Activated naive CD4-positive, alpha-beta T cell treated with anti-CD3 and anti-CD28 coated beads, Interleukin-2, amount 10 ng/mL, durations not matched to agents 7 days and 5 days (primary cell): Measurements from ENCODE around the gene CDH13.

Experiments
- CTCF ChIA-PET: fragments of 350-600 bp; sonication (Branson Sonifier 250); formaldehyde crosslinking; loops from one replicate; lab custom pipeline; 2021; ENCODE audit warnings: antibody characterized with exemption; lab: Charles Lee
- DNase-seq: peaks from one replicate; pipeline ENCODE4 v3.0.0-alpha.2; 2020
- H3K27ac Mint-ChIP-seq: one replicate; pipeline ENCODE4 v1.8.0; 2021; ENCODE audit warnings: mild to moderate bottlenecking, moderate library complexity, mixed read lengths
- H3K27me3 Mint-ChIP-seq: one replicate; pipeline ENCODE4 v1.8.0; 2021; ENCODE audit warnings: mild to moderate bottlenecking, mixed read lengths
- H3K36me3 Mint-ChIP-seq: one replicate; pipeline ENCODE4 v1.8.0; 2021; ENCODE audit warnings: mixed read lengths
- H3K4me1 Mint-ChIP-seq: one replicate; pipeline ENCODE4 v1.8.0; 2021; ENCODE audit warnings: mixed read lengths
- H3K4me3 Mint-ChIP-seq: one replicate; pipeline ENCODE4 v1.8.0; 2021; ENCODE audit warnings: mild to moderate bottlenecking, moderate library complexity, mixed read lengths
- H3K9me3 Mint-ChIP-seq: one replicate; pipeline ENCODE4 v1.8.0; 2021; ENCODE audit warnings: mixed read lengths

The CDH13 gene

DNA sequence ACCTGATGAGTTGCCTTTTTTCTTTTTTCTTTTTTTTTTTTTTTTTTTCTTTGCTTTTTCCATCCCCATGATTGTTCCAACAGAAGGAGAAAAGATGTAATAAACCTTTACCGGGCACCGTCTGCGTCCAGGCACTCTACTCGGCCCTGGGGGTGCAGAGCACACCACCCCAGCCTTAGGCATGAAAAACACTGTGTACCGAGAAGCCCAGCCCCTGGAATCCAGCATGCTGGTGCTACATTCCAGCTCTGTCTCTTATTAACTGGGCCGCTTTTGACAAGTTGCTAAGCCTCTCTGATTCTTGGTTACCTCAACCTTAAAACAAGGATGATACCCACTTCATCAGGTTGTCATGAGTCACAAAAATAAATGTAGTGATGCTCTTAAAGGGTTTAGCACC is 1117.0 kb downstream of the CDH13 start:
- no peak overlapping the region for H3K27ac Mint-ChIP-seq
- CTCF ChIA-PET = no interaction called here

DNA sequence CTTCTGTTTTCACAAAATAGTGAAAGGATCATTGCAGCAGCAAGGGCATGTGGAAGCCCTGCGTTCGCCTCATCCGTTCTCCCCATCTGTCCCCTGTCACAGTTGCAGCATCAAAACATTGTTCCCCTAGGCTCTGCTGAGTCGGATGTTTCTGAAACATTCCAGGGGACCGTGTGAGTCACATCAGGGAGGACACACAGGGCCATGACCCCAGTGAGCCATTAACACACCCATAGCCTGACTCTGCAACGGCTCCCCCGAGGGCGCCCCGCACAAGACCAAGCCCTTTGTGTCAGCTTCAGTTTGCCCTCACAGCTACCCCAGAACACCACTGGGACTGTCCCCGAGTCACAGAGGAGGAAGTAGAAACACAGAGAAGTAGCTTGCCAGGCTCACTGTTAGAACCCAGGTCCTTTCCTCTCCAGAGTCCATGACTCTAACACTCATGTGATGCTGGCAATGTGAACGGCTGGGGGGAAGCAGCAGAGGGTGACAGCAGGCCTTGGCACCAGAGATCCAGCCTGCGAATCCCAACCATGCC is 1117.7 kb downstream of the CDH13 start:
- Mint-ChIP-seq H3K27me3 (no peaks in the 10 kb centered on the region), H3K36me3 (no peaks in the 10 kb centered on the region), H3K4me1 (no peaks in the 10 kb centered on the region), H3K27ac (no peak overlapping the region), H3K9me3 (no peaks in the 10 kb centered on the region), H3K4me3 (no peak overlapping the region)
- CTCF ChIA-PET = no interaction called here
- DNase-seq = no peak

More for the DNA sequence above, 1117.0 kb downstream of the CDH13 start:
- no peak for DNase-seq
- Mint-ChIP-seq H3K27me3 (no peaks in the 10 kb centered on the region), H3K9me3 (no peaks in the 10 kb centered on the region), H3K4me3 (no peak overlapping the region), H3K36me3 (no peaks in the 10 kb centered on the region), H3K4me1 (no peaks in the 10 kb centered on the region)

DNA sequence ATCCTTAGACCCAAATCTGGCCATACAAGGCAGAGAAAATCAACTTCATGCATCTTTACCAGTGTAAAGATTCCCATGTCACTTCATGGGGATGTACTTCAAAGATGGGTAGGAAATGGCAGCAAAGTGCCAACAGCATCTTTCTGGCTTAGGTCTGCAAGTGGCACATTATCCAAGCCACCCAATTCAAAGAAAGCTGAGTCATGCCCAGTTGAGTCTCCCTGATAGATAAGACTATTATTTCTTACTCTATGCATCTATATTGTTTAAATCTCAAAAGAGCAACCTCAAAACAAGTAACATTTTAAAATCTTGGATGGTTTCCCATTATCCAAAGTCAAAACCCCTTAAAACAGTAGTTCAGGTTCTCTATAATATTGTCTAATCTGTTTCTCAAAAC is 1119.8 kb downstream of the CDH13 start:
- H3K36me3 Mint-ChIP-seq = no peaks in the 10 kb centered on the region
- DNase-seq = no peak

DNA sequence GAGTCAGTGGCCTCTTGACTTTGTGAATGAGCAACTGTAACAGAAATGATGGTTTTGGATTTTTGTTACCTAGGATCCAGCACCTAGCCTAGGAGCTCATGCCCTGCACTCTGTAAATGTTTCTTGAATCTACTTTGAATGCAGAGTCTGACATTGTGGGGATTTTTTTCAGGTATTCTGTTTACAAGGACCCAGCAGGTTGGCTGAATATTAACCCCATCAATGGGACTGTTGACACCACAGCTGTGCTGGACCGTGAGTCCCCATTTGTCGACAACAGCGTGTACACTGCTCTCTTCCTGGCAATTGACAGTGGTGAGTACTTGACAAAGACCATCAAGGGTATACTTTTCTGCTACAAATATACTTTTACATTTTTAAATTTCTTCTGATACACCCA is 1121.2 kb downstream of the CDH13 start:
- Mint-ChIP-seq H3K27me3 (no peaks in the 10 kb centered on the region), H3K36me3 (no peaks in the 10 kb centered on the region), H3K4me1 (no peaks in the 10 kb centered on the region), H3K9me3 (no peaks in the 10 kb centered on the region), H3K4me3 (no peak overlapping the region), H3K27ac (no peak overlapping the region)
- CTCF ChIA-PET = no interaction called here
- no peak for DNase-seq

More for the DNA sequence above, 1119.8 kb downstream of the CDH13 start:
- no peaks in the 10 kb centered on the region for H3K9me3 Mint-ChIP-seq
- no peaks in the 10 kb centered on the region for H3K4me1 Mint-ChIP-seq
- CTCF ChIA-PET = no interaction called here
- H3K27ac Mint-ChIP-seq = no peak overlapping the region
- H3K4me3 Mint-ChIP-seq = no peak overlapping the region
- H3K27me3 Mint-ChIP-seq = no peaks in the 10 kb centered on the region

DNA sequence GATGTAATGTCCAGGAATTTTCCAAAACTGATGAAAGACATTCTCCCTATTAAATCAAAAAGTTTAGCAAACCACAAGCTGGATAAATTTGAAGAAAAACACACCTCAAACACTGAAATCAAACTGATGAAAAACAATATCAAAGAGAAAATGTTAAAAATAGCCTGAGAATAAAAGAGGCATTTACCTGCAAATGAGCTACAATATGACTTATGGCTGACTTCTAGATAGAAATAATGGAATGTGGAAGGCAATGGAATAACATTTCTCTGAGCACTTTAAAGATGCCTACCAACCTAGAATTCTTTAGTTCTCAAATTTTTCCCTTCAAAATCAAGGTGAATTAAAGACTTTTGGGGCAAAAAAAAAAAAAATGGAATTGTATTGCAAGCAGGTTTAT is 1128.6 kb downstream of the CDH13 start:
- no peak for DNase-seq
- CTCF ChIA-PET = no interaction called here

DNA sequence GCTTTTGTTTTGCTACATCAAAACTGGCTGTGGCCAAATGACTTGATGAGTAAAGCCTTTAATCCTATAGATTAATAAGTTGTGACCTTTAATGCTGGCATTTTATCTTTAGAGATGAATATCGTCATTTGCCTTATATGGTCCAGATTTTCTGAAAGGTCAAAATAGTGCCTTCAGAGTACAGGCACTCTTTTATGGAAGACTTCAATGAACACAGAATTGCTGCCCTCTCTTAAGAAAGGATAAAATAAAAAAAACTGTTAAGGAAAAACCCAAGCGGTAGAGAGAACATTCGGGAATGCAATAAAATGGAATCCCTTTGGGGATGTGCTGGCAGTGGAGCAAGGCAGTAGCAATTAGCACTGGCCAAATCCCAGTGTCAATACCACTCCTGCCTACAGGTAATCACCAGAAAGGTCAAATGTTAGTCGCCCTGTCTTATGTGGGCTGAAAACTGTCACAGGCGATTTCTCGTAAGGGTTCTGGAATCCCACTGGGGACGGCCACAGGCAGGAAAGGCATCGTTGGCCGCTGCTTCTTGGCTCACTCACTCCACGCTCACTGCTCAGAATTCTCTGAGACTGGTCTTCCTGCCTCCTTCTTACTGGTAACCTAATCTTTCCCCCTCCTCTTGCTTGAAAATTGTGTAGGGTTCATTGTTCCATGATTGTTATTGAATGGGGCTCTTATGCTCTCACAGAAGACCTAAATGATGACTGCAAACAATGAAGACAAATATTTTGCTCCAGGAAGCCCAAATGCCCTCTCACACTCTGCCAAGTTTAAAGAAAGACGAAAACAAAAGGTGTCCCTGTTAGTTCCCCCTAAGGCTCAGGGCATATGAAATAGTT is 1135.6 kb downstream of the CDH13 start:
- Mint-ChIP-seq H3K9me3 (no peaks in the 10 kb centered on the region), H3K36me3 (no peaks in the 10 kb centered on the region), H3K4me1 (no peaks in the 10 kb centered on the region), H3K27me3 (no peaks in the 10 kb centered on the region), H3K27ac (no peak overlapping the region), H3K4me3 (no peak overlapping the region)
- no peak for DNase-seq
- CTCF ChIA-PET = no interaction called here

More for the DNA sequence above, 1128.6 kb downstream of the CDH13 start:
- H3K4me3 Mint-ChIP-seq = no peak overlapping the region
- H3K9me3 Mint-ChIP-seq = no peaks in the 10 kb centered on the region
- no peak overlapping the region for H3K27ac Mint-ChIP-seq
- H3K27me3 Mint-ChIP-seq = no peaks in the 10 kb centered on the region
- H3K4me1 Mint-ChIP-seq = no peaks in the 10 kb centered on the region
- H3K36me3 Mint-ChIP-seq = no peaks in the 10 kb centered on the region

DNA sequence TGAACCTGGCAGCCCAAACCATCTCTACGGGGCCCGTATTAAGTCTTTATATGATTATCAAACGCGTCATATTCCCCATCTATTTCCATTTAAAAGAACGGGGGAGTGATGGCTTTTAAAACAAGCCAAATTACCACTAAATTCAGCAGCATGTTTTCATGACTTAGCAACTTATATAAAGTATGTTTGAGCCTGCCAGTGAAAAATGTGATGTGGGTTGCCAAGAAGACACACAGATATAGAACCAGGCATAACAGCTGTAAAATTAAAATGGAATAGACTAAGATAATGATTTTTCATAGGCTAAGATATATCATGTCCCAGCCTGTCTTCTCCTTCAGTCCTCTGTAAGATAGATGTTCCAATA is 1136.2 kb downstream of the CDH13 start:
- CTCF ChIA-PET = no interaction called here
- Mint-ChIP-seq H3K27ac (no peak overlapping the region), H3K36me3 (no peaks in the 10 kb centered on the region), H3K4me3 (no peak overlapping the region), H3K9me3 (no peaks in the 10 kb centered on the region), H3K27me3 (no peaks in the 10 kb centered on the region), H3K4me1 (no peaks in the 10 kb centered on the region)
- no peak for DNase-seq

DNA sequence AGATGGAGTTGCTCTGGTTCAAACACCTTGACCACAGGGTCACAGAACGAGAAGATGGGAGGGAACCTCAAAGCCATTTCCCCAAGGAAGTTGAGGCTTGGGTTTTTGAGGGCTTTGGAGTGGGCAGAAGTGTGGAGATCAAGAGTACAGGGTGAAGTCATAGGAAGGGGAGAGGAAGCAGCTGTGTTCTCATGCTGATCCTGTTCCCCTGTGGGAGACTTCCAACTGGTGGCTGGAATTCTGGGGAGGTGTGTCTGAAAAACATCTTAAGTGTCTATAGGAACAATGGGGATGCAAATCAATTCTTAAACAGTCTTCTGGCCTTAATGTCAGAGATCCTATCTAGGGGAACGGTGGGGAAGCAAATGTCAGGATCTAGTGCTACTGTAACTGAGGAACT is 1142.2 kb downstream of the CDH13 start:
- H3K27ac Mint-ChIP-seq = no peak overlapping the region

DNA sequence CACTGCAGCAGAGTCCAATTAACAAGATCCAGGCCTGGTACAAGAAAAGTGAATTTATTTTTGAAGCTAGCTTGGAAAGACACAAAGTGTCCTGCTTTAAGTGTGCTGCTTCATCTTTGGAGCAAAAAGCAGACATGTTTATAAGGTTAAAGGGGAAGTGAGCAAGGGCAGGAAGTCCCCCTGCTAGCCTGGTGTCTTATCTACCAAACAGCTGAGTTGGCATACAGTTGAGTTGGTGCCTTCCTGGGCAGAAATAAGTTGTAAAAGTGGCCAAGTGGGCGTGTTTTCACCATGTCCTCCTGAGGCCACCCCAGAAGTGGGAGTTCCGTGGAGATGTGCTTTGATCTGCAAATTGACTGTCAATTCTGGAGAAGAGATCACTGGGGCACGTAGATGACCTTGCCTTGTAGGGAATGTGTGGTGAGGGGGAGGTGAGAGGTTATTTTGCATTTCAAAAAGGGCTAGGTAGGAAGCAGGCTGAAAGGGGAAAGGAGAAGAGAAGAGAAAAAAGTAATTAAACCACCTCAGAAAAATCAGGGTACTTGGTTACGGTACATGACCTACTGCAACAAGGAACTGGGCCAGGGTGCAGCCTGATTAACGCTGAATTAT is 1142.7 kb downstream of the CDH13 start:
- Mint-ChIP-seq H3K27ac (no peak overlapping the region), H3K36me3 (no peaks in the 10 kb centered on the region), H3K4me1 (no peaks in the 10 kb centered on the region), H3K9me3 (no peaks in the 10 kb centered on the region), H3K27me3 (peaks cover 3% of the 10 kb centered on the region), H3K4me3 (no peak overlapping the region)
- CTCF ChIA-PET = no interaction called here
- DNase-seq = no peak

More for the DNA sequence above, 1142.2 kb downstream of the CDH13 start:
- CTCF ChIA-PET = no interaction called here
- Mint-ChIP-seq H3K36me3 (no peaks in the 10 kb centered on the region), H3K27me3 (peaks cover 3% of the 10 kb centered on the region), H3K9me3 (no peaks in the 10 kb centered on the region), H3K4me3 (no peak overlapping the region), H3K4me1 (no peaks in the 10 kb centered on the region)
- no peak for DNase-seq

DNA sequence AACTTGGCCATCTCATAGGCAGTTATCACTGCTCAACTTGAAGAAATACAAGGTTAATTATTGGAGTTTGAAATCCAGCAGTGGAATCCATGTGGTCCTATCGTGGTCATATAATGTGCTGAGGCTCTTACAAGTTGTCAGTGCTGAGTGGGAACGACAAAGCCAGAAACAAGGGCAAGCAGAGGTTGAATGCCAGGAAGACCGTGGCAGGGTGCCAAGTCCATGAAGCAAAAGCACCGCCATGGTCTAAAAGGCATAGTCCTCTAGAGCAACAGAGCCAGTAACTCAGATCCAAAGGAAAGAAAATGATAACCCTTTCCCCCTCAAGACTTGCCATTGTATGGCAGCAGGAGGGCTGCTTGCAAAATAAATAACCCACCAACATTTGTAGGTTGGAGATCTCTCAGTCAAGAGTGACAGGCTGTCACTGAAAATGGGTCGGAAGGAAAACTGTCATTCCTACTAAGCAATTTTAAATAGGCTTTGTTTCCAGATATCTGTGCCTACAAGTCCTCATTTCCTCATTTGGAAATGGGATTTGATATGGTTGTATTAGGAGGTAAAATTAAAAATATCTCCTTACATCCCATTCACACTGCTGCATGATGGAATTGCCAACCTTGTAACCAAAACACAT is 1144.7 kb downstream of the CDH13 start:
- no peaks in the 10 kb centered on the region for H3K36me3 Mint-ChIP-seq
- CTCF ChIA-PET = no interaction called here
- H3K4me1 Mint-ChIP-seq = no peaks in the 10 kb centered on the region
- H3K9me3 Mint-ChIP-seq = no peaks in the 10 kb centered on the region
- DNase-seq = no peak
- no peak overlapping the region for H3K27ac Mint-ChIP-seq
- peaks cover 3% of the 10 kb centered on the region for H3K27me3 Mint-ChIP-seq
- H3K4me3 Mint-ChIP-seq = no peak overlapping the region

DNA sequence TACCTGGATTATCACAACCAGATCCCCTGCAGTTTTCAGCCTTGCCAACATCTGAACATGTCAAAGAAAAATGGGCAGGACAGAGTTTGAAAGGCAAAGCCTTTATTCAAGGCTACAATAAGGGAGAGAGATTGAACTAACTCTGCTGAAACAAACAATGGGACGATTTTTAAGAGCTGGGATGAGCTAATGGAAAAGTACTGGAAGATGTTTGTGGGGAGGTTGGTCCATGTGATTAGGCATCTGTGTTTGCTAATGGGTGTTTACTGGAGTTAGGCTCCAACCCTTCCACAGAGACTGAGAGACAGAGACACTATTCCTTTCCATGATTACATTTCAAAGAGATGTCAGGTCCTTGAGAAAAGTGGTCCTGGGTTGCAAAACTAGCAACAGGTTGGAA is 1146.0 kb downstream of the CDH13 start:
- no peak overlapping the region for H3K4me3 Mint-ChIP-seq
- DNase-seq = no peak
- no peaks in the 10 kb centered on the region for H3K36me3 Mint-ChIP-seq
- CTCF ChIA-PET = no interaction called here
- no peaks in the 10 kb centered on the region for H3K9me3 Mint-ChIP-seq
- no peaks in the 10 kb centered on the region for H3K4me1 Mint-ChIP-seq
- H3K27me3 Mint-ChIP-seq = peaks cover 7% of the 10 kb centered on the region
- H3K27ac Mint-ChIP-seq = no peak overlapping the region

DNA sequence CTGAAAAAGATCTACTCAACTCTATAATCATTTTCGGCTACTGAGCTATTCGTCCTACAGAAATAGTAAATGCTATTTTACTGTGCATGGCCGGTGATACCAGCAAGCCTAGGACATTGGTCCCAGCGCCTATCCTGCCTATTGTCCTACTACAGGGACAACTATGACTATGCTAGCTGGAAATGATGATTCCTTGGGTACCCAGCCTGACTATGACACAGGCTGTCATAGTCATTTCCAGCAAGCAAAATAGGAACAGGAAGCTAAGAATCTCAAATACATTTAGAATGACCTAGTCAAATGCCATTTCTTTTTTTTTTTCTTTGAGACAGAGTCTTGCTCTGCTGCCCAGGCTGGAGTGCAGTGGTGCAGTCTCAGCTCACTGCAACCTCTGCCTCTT is 1147.3 kb downstream of the CDH13 start:
- Mint-ChIP-seq H3K4me3 (no peak overlapping the region), H3K27me3 (peaks cover 7% of the 10 kb centered on the region), H3K36me3 (no peaks in the 10 kb centered on the region), H3K4me1 (no peaks in the 10 kb centered on the region), H3K27ac (no peak overlapping the region), H3K9me3 (no peaks in the 10 kb centered on the region)
- CTCF ChIA-PET = no interaction called here
- no peak for DNase-seq

DNA sequence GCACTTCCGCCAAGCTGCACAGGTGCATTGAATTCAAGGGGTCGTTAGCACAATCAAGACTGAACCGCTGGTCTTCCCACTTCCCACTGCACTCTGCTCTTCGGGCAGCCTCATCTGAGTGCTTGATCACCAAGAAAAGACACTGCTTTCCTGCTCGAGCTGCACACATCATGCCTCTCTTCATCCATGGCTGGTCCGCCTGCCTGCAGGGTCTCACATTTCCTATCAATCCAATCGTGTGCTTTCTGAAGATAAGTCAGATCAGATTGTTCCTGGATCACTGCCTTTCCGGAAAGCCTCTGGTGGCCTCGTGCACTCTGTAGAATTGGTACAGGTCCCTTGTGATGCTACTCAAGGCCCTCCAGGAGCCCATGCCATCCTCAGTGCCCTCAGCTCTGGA is 1150.2 kb downstream of the CDH13 start:
- no peak for DNase-seq
- Mint-ChIP-seq H3K4me1 (no peaks in the 10 kb centered on the region), H3K9me3 (no peaks in the 10 kb centered on the region), H3K27me3 (peaks cover 13% of the 10 kb centered on the region), H3K27ac (no peak overlapping the region), H3K4me3 (no peak overlapping the region), H3K36me3 (no peaks in the 10 kb centered on the region)
- CTCF ChIA-PET = no interaction called here

DNA sequence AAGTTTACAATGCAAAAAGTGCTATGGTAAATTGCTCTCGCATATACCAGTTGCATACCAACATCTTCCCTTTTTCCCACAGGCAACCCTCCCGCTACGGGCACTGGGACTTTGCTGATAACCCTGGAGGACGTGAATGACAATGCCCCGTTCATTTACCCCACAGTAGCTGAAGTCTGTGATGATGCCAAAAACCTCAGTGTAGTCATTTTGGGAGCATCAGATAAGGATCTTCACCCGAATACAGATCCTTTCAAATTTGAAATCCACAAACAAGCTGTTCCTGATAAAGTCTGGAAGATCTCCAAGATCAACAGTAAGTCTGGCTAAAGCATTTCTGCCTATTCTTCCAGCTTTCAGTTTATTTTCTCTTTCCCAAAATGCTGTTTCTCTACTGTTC is 1153.1 kb downstream of the CDH13 start:
- Mint-ChIP-seq H3K4me3 (no peak overlapping the region), H3K9me3 (no peaks in the 10 kb centered on the region), H3K27ac (no peak overlapping the region), H3K36me3 (no peaks in the 10 kb centered on the region), H3K4me1 (no peaks in the 10 kb centered on the region), H3K27me3 (peaks cover 17% of the 10 kb centered on the region)
- CTCF ChIA-PET = no interaction called here
- DNase-seq = no peak

DNA sequence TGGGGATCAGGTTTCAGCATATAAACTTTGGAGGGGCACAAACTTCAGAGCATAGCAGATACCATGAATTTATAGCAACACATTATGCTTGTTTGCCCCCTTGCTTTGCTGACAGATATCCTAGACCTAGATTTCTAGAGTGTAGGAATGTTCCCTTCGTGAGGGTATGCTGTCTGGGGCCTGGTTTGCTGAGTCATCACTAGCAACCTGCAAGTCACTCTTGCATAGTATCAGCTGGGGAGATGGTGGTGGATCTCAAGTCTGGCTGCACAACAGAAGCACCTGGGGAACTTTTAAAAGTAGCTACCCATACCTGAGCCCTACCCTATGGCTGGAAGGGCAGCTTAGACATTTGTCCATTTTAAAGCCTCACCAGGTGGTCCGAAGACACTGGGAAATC is 1158.7 kb downstream of the CDH13 start:
- no peak for DNase-seq
- H3K27ac Mint-ChIP-seq = no peak overlapping the region
- CTCF ChIA-PET = no interaction called here
- peaks cover 13% of the 10 kb centered on the region for H3K27me3 Mint-ChIP-seq
- no peaks in the 10 kb centered on the region for H3K36me3 Mint-ChIP-seq
- H3K9me3 Mint-ChIP-seq = no peaks in the 10 kb centered on the region
- H3K4me1 Mint-ChIP-seq = no peaks in the 10 kb centered on the region
- no peak overlapping the region for H3K4me3 Mint-ChIP-seq
